ENCODE measurements around the gene DDX31.

Gene DDX31

DNA sequence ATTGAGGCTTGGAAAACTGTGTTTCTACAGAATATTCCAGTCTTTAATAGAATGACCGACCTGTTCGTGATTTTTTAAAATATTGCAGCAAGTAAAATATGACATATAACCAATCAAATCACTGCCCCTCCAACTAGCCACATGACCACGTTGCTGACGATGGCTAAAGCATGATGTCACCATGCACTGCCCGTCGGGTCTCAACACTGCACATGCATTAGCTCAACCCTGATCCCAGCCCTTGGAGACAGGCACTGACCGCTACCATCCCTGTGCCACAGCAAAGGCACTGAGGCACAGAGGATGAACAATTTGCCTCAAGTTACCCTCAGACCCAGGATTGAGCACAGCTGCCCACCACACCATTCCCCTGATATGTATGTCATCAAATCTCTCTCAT, 13.5 kb downstream of the DDX31 start:
- TF ChIP-seq SIN3A (IDR thresholded peaks at IDR 0.05; ENCODE audit: borderline replicate concordance, insufficient read depth, low read length) (no peak), TAF1 (IDR thresholded peaks at IDR 0.05; ENCODE audit: borderline replicate concordance, insufficient read depth, low read length) (no peak), POLR2AphosphoS5 (IDR thresholded peaks at IDR 0.05; ENCODE audit: low read depth, low read length) (no peak)

DNA sequence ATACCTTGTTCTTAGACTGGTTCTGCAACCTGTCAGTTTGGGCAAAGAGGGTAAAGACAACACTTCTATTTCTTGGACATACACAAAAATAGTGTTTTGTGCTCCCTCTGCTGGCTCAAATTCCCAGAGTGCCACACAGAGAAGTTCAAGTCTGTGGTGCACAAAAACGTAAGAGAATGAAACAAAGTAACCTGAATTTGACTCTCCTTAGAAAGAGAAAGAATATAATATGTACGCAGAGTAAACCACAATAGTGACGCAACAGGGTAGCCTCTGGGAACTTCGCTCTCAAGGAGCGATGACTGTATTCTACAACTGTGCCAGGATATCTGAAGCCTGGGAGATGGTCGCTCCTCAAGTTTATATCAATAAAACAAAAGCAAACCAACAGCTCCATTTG, 18.5 kb downstream of the DDX31 start:
- TF ChIP-seq TAF1 (IDR thresholded peaks at IDR 0.05; ENCODE audit: borderline replicate concordance, insufficient read depth, low read length) (no peak), SIN3A (IDR thresholded peaks at IDR 0.05; ENCODE audit: borderline replicate concordance, insufficient read depth, low read length) (no peak), FOXP2 (optimal IDR thresholded peaks at IDR 0.05; ENCODE audit: borderline replicate concordance, extremely low read depth, extremely low read length, insufficient read depth) (no peak), POLR2AphosphoS5 (IDR thresholded peaks at IDR 0.05; ENCODE audit: low read depth, low read length) (no peak)
- TF ChIP-seq, protein P1, sequence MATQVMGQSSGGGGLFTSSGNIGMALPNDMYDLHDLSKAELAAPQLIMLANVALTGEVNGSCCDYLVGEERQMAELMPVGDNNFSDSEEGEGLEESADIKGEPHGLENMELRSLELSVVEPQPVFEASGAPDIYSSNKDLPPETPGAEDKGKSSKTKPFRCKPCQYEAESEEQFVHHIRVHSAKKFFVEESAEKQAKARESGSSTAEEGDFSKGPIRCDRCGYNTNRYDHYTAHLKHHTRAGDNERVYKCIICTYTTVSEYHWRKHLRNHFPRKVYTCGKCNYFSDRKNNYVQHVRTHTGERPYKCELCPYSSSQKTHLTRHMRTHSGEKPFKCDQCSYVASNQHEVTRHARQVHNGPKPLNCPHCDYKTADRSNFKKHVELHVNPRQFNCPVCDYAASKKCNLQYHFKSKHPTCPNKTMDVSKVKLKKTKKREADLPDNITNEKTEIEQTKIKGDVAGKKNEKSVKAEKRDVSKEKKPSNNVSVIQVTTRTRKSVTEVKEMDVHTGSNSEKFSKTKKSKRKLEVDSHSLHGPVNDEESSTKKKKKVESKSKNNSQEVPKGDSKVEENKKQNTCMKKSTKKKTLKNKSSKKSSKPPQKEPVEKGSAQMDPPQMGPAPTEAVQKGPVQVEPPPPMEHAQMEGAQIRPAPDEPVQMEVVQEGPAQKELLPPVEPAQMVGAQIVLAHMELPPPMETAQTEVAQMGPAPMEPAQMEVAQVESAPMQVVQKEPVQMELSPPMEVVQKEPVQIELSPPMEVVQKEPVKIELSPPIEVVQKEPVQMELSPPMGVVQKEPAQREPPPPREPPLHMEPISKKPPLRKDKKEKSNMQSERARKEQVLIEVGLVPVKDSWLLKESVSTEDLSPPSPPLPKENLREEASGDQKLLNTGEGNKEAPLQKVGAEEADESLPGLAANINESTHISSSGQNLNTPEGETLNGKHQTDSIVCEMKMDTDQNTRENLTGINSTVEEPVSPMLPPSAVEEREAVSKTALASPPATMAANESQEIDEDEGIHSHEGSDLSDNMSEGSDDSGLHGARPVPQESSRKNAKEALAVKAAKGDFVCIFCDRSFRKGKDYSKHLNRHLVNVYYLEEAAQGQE (IDR thresholded peaks at IDR 0.05; ENCODE audit: insufficient read depth in 1 of 2, low read depth in 2 of 2, low read length in 2 of 2): no peak

DNA sequence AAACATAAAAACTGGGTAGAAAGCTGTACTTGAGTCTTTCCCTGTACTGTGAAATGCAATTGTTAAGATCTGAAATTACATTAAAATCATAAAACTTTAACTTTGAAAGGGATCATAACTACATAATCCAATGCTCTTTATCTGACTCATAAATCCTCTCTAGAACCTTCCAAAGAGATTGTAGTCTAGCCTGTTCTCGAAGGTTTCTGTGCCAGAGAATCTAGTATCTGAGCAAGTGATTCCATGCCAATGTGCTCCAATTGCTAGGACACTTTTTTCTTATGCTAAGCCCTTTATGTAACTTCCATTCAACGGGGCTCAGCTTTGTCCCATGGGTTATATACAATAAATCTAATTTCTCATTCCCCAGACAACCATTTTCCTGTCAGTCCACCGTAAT, 21.1 kb downstream of the DDX31 start:
- TF ChIP-seq, protein P1 (IDR thresholded peaks at IDR 0.05; ENCODE audit: insufficient read depth in 1 of 2, low read depth in 2 of 2, low read length in 2 of 2): no peak
- TF ChIP-seq SIN3A (IDR thresholded peaks at IDR 0.05; ENCODE audit: borderline replicate concordance, insufficient read depth, low read length) (no peak), TAF1 (IDR thresholded peaks at IDR 0.05; ENCODE audit: borderline replicate concordance, insufficient read depth, low read length) (no peak), FOXP2 (optimal IDR thresholded peaks at IDR 0.05; ENCODE audit: borderline replicate concordance, extremely low read depth, extremely low read length, insufficient read depth) (no peak), POLR2AphosphoS5 (IDR thresholded peaks at IDR 0.05; ENCODE audit: low read depth, low read length) (no peak)

DNA sequence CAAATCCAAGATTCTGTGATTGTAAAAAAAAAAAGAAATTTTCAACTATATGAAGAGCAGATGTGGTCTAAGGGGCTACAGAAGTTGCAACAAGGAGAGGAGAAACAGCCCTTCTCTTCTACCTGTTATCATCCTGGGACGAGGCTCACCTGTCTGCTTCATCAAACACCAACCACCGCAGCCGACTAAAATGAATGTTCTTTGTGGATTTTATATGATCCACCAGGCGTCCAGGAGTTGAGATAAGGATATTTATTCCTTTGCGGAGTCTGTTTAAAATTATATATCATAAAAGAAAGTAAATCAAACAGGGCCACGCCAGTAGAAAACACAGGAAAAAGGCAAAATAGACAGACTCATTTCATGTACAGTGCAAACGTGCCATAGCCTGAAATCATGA, 21.5 kb downstream of the DDX31 start:
- TF ChIP-seq POLR2AphosphoS5 (IDR thresholded peaks at IDR 0.05; ENCODE audit: low read depth, low read length) (no peak), SIN3A (IDR thresholded peaks at IDR 0.05; ENCODE audit: borderline replicate concordance, insufficient read depth, low read length) (no peak), TAF1 (IDR thresholded peaks at IDR 0.05; ENCODE audit: borderline replicate concordance, insufficient read depth, low read length) (no peak), FOXP2 (optimal IDR thresholded peaks at IDR 0.05; ENCODE audit: borderline replicate concordance, extremely low read depth, extremely low read length, insufficient read depth) (no peak)
- TF ChIP-seq, protein P1 (IDR thresholded peaks at IDR 0.05; ENCODE audit: insufficient read depth in 1 of 2, low read depth in 2 of 2, low read length in 2 of 2): no peak

DNA sequence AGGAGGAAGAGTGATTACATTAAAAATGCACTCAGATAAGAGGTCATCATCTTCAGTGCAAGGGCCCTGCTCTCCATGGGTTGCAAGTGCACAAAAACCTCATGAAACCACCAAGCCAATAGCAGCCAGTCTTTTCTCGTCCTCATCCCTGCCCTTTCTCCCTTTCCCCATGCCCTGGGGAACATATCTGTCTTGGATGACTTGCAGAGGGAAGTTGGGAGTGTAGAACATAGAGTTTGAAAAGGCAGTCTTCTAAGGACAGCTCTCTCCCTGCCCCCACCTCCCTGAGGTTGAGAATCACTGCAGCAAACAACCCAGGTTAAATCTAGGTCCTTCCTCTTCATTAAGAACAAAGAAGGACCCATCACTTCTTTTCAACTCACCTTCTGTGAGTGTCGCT, 22.0 kb downstream of the DDX31 start:
- TF ChIP-seq, protein P1 (IDR thresholded peaks at IDR 0.05; ENCODE audit: insufficient read depth in 1 of 2, low read depth in 2 of 2, low read length in 2 of 2): no peak
- TF ChIP-seq TAF1 (IDR thresholded peaks at IDR 0.05; ENCODE audit: borderline replicate concordance, insufficient read depth, low read length): no peak
- no peak for TF ChIP-seq POLR2AphosphoS5 (IDR thresholded peaks at IDR 0.05; ENCODE audit: low read depth, low read length)
- TF ChIP-seq SIN3A (IDR thresholded peaks at IDR 0.05; ENCODE audit: borderline replicate concordance, insufficient read depth, low read length): no peak
